ENCODE data around the gene DELE1. TPM values are rescaled to one million over a fixed set of nuclear protein-coding genes. Genes with fewer than 3 reads are reported as not detected.

Gene DELE1, protein sequence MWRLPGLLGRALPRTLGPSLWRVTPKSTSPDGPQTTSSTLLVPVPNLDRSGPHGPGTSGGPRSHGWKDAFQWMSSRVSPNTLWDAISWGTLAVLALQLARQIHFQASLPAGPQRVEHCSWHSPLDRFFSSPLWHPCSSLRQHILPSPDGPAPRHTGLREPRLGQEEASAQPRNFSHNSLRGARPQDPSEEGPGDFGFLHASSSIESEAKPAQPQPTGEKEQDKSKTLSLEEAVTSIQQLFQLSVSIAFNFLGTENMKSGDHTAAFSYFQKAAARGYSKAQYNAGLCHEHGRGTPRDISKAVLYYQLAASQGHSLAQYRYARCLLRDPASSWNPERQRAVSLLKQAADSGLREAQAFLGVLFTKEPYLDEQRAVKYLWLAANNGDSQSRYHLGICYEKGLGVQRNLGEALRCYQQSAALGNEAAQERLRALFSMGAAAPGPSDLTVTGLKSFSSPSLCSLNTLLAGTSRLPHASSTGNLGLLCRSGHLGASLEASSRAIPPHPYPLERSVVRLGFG
- total RNA-seq (10 to 100 TPM; 47.7 to 88.3 (median 69.1) TPM), polyA plus RNA-seq (10 to 100 TPM; 34.2 to 52.6 (median 41.2) TPM)

DNA sequence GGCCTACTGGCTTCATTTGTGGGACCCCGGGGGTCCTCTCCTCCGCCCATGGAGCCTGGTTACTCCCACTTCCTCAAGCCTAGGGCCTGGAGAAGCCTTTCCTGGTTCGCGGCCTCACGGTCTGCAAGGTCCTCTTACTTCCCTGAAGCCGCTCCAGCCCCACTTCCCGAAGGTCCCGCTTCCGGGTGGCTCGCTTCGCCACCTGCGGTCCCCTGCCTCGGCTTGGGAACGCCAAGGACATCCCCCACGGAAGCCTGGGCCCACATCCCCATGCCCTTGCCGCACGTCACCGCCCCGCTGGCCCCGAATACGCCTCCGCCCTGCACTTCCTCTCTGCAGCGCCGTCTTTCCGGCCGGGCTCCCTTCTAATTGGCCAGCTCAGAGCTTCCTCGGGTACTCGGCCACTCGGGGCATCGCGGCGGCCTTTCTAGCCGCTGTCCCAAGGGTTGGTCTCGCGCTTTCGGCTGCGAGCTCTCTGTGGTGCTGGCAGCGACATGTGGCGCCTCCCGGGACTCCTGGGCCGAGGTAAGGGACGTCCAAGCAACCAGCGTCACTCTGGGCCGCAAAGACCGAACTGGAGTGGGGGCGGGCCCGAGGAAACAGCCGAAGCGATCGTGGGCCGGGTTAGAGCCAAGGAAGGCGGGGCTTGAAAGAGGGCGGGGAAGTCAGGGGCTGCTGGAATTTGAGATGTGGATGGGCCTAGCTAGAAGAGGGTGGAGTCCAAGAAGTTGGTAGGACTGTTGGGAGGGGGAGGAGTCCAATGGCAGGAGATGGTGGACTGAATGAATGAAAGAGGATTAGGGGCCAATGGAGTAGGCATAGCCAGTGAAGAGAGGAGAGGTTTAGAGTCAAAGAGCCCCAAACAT lies at the start of gene DELE1:
TSS of gene DELE1 (plus strand) at position 424 of the 866 bp plus-strand sequence. CDS start at position 495, 71 bp downstream.
- peak within 1 kb of the TSS; percentile 92 to 96 (median 92) for H3K27ac ChIP-seq
- H3K27me3 ChIP-seq = no peaks in the 10 kb centered on the region
- DNase-seq = peak; percentile 97
- WGBS, 2 donors = 0% methylated on average over 53 of the region's 53 CpGs
- intact Hi-C loops (cut with DNase I) = loop anchor here (2.0 to 5.0 kb wide), 3 partner anchors 44 to 75 kb away; partner anchors contain the start of genes PCDH1 and RNF14
- H3K9me3 ChIP-seq = no peaks in the 10 kb centered on the region
- TF ChIP-seq, protein P1, sequence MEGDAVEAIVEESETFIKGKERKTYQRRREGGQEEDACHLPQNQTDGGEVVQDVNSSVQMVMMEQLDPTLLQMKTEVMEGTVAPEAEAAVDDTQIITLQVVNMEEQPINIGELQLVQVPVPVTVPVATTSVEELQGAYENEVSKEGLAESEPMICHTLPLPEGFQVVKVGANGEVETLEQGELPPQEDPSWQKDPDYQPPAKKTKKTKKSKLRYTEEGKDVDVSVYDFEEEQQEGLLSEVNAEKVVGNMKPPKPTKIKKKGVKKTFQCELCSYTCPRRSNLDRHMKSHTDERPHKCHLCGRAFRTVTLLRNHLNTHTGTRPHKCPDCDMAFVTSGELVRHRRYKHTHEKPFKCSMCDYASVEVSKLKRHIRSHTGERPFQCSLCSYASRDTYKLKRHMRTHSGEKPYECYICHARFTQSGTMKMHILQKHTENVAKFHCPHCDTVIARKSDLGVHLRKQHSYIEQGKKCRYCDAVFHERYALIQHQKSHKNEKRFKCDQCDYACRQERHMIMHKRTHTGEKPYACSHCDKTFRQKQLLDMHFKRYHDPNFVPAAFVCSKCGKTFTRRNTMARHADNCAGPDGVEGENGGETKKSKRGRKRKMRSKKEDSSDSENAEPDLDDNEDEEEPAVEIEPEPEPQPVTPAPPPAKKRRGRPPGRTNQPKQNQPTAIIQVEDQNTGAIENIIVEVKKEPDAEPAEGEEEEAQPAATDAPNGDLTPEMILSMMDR (IDR thresholded peaks at IDR 0.05) = no peak
- TF ChIP-seq POLR2AphosphoS5 (IDR thresholded peaks at IDR 0.05) = peak; percentile 82 to 91 (median 88)
- peak; percentile 77 to 90 for TF ChIP-seq POLR2A (IDR thresholded peaks at IDR 0.05)
- TF ChIP-seq EP300 (IDR thresholded peaks at IDR 0.05) = no peak
- peak within 1 kb of the TSS; percentile 61 to 70 (median 66) for H3K4me3 ChIP-seq
- peaks cover 22 to 39% (median 35%) of the 10 kb centered on the region in 4 donors for H3K36me3 ChIP-seq
- peaks cover 0 to 21% (median 15%) of the 10 kb centered on the region in 4 donors for H3K4me1 ChIP-seq

DNA sequence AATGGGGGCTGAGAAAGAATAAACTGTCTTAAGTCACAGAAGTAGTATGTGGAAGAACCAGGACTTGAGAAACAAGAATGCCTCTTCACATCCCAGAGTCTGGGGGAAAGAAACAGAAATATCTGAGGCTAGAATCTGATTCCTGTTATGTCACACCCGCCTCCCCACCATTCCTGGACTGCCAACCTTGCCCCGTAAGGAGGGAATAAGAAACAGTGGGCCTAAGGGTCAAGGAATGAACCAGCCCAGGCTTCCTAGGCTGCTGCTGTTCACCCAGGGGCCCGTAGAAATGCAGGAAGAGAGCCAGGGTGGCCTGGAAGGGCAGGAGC lies 49.8 kb upstream of the DELE1 start:
- no peaks in the 10 kb centered on the region for H3K36me3 ChIP-seq
- TF ChIP-seq, protein P1 (IDR thresholded peaks at IDR 0.05) = no peak
- no peak for TF ChIP-seq POLR2AphosphoS5 (IDR thresholded peaks at IDR 0.05)
- no peak for TF ChIP-seq POLR2A (IDR thresholded peaks at IDR 0.05)
- no peak for TF ChIP-seq EP300 (IDR thresholded peaks at IDR 0.05)
- 14 to 70% methylated on average over 3 of the region's 3 CpGs for WGBS, 2 donors
- no peak for DNase-seq
- peak overlapping the region in 1 of 4 donors; percentile 64 for H3K4me3 ChIP-seq
- peaks cover 0 to 35% (median 32%) of the 10 kb centered on the region in 4 donors for H3K4me1 ChIP-seq
- no peaks in the 10 kb centered on the region for H3K9me3 ChIP-seq
- H3K27ac ChIP-seq = peak overlapping the region; percentile 37 to 79 (median 65)
- intact Hi-C loops (cut with DNase I) = no loop called here
- H3K27me3 ChIP-seq = peaks cover 22 to 71% (median 44%) of the 10 kb centered on the region in 3 donors

DNA sequence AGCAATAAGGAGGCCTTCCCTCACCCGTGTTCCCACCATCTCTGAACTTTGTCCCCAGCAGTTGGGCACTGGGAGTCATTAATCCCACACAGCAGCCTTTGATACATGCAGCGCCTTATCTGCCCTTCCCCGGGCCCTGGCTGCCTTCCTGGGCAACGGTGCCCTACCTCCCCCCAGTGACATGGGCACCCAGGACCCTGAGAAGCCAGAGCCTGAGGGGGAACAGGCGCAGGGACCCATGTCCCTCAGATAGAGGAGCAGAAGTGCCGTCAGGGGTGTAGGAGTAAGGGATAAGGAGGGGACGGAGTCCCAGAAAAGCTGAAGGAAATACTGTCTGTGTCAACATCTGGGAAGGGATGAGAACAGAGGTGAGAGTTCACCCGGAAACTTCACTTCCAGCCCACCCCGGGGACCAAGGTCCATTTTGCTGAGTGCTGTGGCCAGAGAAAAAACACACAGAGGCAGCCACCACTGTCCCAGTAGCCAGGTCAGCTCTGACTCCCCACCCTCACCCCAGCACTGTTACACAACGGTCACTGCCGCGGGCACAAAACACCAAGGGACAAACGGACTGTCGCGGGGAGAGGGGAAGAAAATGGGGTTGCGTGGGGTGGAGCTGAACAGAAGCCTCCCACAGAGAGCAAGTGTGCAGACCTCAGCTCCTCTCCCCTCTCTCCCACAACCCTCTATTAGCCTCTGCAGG lies 49.3 kb upstream of the DELE1 start:
- H3K9me3 ChIP-seq = no peaks in the 10 kb centered on the region
- H3K4me1 ChIP-seq = peaks cover 0 to 37% (median 36%) of the 10 kb centered on the region in 4 donors
- intact Hi-C loops (cut with DNase I) = no loop called here
- peak overlapping the region in 2 of 4 donors; percentile 64 to 67 for H3K4me3 ChIP-seq
- H3K27ac ChIP-seq = peak overlapping the region; percentile 37 to 79 (median 65)
- peaks cover 22 to 72% (median 44%) of the 10 kb centered on the region in 3 donors for H3K27me3 ChIP-seq
- TF ChIP-seq POLR2AphosphoS5 (IDR thresholded peaks at IDR 0.05) = no peak
- TF ChIP-seq POLR2A (IDR thresholded peaks at IDR 0.05) = peak in 1 of 2 donors; percentile 32
- no peaks in the 10 kb centered on the region for H3K36me3 ChIP-seq
- no peak for DNase-seq
- WGBS, 2 donors = 11 to 50% methylated on average over 16 of the region's 16 CpGs

DNA sequence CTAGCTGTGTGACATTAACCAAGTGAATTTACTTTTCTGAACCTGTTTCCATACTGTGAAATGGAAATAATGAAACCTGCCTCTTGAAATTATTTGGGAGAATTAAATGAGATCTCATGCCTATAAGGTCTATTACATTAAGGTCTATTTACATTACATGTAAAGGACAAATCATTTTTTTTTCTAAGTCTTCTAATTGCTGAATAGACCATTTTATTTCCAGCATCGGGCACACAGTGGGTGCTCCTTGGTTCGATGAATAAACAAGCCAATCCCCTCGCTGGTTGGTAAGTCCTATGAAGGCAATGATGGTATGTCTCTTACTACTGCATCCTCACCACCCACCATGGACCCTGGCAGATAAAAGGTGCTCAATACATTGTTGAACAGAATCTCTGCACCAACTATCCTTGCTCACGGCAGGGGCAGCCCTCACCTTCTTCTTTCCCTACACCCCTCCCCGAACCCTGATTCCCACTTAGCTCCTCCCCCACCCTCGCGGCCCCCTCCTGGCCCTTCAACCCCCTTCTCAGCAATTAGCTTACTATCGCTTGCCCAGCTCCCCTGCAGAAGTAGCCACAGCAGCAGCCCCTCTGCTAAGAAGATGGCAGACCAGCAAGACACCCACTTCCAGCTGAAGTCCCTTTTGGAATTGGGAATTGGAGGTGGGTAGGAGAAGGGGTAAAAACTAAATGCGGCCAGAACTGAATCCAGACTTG lies 48.5 kb upstream of the DELE1 start:
- H3K9me3 ChIP-seq = no peaks in the 10 kb centered on the region
- 4 to 12% methylated on average over 9 of the region's 9 CpGs for WGBS, 2 donors
- H3K27ac ChIP-seq = peak overlapping the region; percentile 71 to 79 (median 74)
- peaks cover 22 to 76% (median 44%) of the 10 kb centered on the region in 3 donors for H3K27me3 ChIP-seq
- no peaks in the 10 kb centered on the region for H3K36me3 ChIP-seq
- TF ChIP-seq, protein P1 (IDR thresholded peaks at IDR 0.05) = no peak
- TF ChIP-seq EP300 (IDR thresholded peaks at IDR 0.05) = no peak
- no peak for TF ChIP-seq POLR2A (IDR thresholded peaks at IDR 0.05)
- TF ChIP-seq POLR2AphosphoS5 (IDR thresholded peaks at IDR 0.05) = no peak
- H3K4me1 ChIP-seq = peaks cover 0 to 40% (median 38%) of the 10 kb centered on the region in 4 donors
- no peak for DNase-seq
- intact Hi-C loops (cut with DNase I) = loop anchor here (5.0 kb wide), 2 partner anchors 47 to 87 kb away; partner anchors contain the start of gene DELE1
- H3K4me3 ChIP-seq = peak overlapping the region in 3 of 4 donors; percentile 64 to 71 (median 67)

Measured in sigmoid colon (tissue), 7 donors.